ENCODE measurements around the gene ANKMY2.

Gene ANKMY2

DNA sequence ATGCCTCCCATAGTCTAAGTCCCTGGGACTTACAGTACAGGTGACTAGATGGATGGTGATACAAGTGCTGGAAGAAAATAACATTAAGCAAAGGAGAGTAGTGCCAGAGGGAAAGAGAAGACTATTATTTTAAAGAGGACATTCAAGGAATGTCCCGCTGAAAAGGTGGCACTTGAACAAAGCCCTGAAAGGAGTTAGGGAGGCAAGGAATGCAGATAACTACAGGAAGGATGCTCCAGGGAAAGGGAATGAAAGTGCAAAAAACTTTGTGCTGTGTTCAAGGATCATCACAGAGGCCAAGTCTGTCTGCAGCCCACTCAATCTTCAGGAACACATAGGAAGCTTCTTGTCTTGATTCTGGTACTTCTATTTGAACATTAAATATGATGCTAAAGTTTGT, 14.9 kb downstream of the ANKMY2 start:
- no peak overlapping the region for H3K27ac ChIP-seq (ENCODE audit: extremely low read depth, low read depth, low read length)
- H3K9me3 ChIP-seq (ENCODE audit: control insufficient read depth, insufficient read depth, low read depth, low read length), result no peaks in the 10 kb centered on the region
- ChIA-PET CTCF (interaction anchor here (0.6 kb wide), 1 partner anchor 287 kb away, joined by 3 read pairs; no protein-coding TSS in a partner anchor), POLR2A (no interaction called here)
- peaks cover 7 to 12% of the 10 kb centered on the region in 2 experiments; a peak in 2 of 3 replicates for H3K36me3 ChIP-seq (ENCODE audit: control insufficient read depth in 2 of 2, insufficient read depth in 1 of 2, low read length in 2 of 2)
- no peak overlapping the region for H3K4me3 ChIP-seq (ENCODE audit: low read depth, low read length)
- H3K4me1 ChIP-seq (ENCODE audit: control insufficient read depth, insufficient read depth, low read length), result no peaks in the 10 kb centered on the region
- TF ChIP-seq ZNF677 (tag by site-specific recombination; IDR thresholded peaks at IDR 0.05) (no peak), PRDM1 (tag by site-specific recombination; IDR thresholded peaks at IDR 0.05) (no peak), HOXA7 (CRISPR knock-in tag; IDR thresholded peaks at IDR 0.05; ENCODE audit: borderline replicate concordance) (no peak), GFI1B (tag by site-specific recombination; IDR thresholded peaks at IDR 0.05) (no peak), OVOL3 (tag by site-specific recombination; IDR thresholded peaks at IDR 0.05) (no peak), SALL2 (tag by site-specific recombination; IDR thresholded peaks at IDR 0.05; ENCODE audit: borderline replicate concordance) (no peak), ZNF223 (tag by site-specific recombination; IDR thresholded peaks at IDR 0.05) (no peak)
- TF ChIP-seq, protein P1, sequence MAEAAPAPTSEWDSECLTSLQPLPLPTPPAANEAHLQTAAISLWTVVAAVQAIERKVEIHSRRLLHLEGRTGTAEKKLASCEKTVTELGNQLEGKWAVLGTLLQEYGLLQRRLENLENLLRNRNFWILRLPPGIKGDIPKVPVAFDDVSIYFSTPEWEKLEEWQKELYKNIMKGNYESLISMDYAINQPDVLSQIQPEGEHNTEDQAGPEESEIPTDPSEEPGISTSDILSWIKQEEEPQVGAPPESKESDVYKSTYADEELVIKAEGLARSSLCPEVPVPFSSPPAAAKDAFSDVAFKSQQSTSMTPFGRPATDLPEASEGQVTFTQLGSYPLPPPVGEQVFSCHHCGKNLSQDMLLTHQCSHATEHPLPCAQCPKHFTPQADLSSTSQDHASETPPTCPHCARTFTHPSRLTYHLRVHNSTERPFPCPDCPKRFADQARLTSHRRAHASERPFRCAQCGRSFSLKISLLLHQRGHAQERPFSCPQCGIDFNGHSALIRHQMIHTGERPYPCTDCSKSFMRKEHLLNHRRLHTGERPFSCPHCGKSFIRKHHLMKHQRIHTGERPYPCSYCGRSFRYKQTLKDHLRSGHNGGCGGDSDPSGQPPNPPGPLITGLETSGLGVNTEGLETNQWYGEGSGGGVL (tag by site-specific recombination; IDR thresholded peaks at IDR 0.05), result no peak

DNA sequence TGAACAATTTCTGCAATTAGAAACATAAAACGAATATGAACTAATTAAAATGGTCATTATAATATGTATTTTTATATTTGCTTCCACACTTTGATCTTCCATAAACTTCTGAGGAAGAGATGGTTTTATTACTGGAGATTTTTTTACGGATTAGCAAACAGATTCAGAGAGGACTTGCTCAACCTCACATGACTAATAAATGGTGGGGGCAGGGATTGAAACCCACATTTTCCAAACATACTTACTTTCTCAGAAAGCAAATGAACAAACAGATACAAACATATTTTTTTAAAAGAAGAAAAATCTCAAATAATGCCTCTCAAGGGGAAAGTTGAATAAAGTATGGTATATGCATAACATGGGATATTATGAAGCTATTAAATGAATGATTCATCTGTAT, 18.3 kb downstream of the ANKMY2 start:
- ChIA-PET POLR2A (no interaction called here), CTCF (interaction anchor here (0.6 kb wide), 1 partner anchor 40 kb away, joined by 3 read pairs; no protein-coding TSS in a partner anchor)
- H3K9me3 ChIP-seq (ENCODE audit: control insufficient read depth, insufficient read depth, low read depth, low read length), result no peaks in the 10 kb centered on the region
- TF ChIP-seq ZNF510 (tag by site-specific recombination; IDR thresholded peaks at IDR 0.05; ENCODE audit: insufficient replicate concordance) (no peak), RBAK (tag by site-specific recombination; IDR thresholded peaks at IDR 0.05) (no peak), ZNF561 (tag by site-specific recombination; IDR thresholded peaks at IDR 0.05; ENCODE audit: borderline replicate concordance) (no peak), ZNF658 (tag by site-specific recombination; IDR thresholded peaks at IDR 0.05) (no peak), SALL2 (tag by site-specific recombination; IDR thresholded peaks at IDR 0.05; ENCODE audit: borderline replicate concordance) (no peak), SCRT1 (tag by site-specific recombination; IDR thresholded peaks at IDR 0.05; ENCODE audit: borderline replicate concordance) (no peak), KLF1 (tag by site-specific recombination; IDR thresholded peaks at IDR 0.05) (no peak), FEZF1 (tag by site-specific recombination; IDR thresholded peaks at IDR 0.05) (no peak), ZNF747 (tag by site-specific recombination; IDR thresholded peaks at IDR 0.05) (no peak), ZNF792 (tag by site-specific recombination; IDR thresholded peaks at IDR 0.05) (no peak)
- TF ChIP-seq, protein P2, sequence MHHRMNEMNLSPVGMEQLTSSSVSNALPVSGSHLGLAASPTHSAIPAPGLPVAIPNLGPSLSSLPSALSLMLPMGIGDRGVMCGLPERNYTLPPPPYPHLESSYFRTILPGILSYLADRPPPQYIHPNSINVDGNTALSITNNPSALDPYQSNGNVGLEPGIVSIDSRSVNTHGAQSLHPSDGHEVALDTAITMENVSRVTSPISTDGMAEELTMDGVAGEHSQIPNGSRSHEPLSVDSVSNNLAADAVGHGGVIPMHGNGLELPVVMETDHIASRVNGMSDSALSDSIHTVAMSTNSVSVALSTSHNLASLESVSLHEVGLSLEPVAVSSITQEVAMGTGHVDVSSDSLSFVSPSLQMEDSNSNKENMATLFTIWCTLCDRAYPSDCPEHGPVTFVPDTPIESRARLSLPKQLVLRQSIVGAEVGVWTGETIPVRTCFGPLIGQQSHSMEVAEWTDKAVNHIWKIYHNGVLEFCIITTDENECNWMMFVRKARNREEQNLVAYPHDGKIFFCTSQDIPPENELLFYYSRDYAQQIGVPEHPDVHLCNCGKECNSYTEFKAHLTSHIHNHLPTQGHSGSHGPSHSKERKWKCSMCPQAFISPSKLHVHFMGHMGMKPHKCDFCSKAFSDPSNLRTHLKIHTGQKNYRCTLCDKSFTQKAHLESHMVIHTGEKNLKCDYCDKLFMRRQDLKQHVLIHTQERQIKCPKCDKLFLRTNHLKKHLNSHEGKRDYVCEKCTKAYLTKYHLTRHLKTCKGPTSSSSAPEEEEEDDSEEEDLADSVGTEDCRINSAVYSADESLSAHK (tag by site-specific recombination; IDR thresholded peaks at IDR 0.05), result no peak
- H3K36me3 ChIP-seq (ENCODE audit: control insufficient read depth in 2 of 2, insufficient read depth in 1 of 2, low read length in 2 of 2), result peaks cover 3 to 24% of the 10 kb centered on the region in 2 experiments
- H3K4me1 ChIP-seq (ENCODE audit: control insufficient read depth, insufficient read depth, low read length), result no peaks in the 10 kb centered on the region
- H3K4me3 ChIP-seq (ENCODE audit: low read depth, low read length), result no peak overlapping the region
- no peak overlapping the region for H3K27ac ChIP-seq (ENCODE audit: extremely low read depth, low read depth, low read length)

DNA sequence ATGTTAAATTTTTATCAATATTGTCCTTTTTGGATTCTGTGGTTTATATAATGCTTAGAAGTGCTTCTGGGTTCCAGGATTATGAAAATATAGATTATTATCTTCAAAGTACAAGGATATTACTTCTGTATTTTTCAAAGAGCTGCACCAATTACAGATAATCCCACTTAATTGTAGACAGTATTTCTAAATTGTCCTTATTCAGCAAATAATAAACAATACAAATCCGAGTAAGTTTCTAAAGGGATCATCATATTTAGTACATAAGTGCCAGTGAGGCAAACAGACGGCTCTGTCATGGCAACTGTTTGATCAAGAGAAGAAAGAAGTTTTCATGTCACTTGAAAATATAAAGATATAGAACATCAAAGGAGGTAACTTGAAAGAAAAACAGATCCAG, 19.2 kb downstream of the ANKMY2 start:
- POLR2A ChIA-PET, result no interaction called here

More for the DNA sequence above, 19.2 kb downstream of the ANKMY2 start:
- H3K9me3 ChIP-seq (ENCODE audit: control insufficient read depth, insufficient read depth, low read depth, low read length), result no peaks in the 10 kb centered on the region
- no peaks in the 10 kb centered on the region for H3K4me1 ChIP-seq (ENCODE audit: control insufficient read depth, insufficient read depth, low read length)
- TF ChIP-seq OVOL3 (tag by site-specific recombination; IDR thresholded peaks at IDR 0.05) (no peak), SCRT2 (tag by site-specific recombination; IDR thresholded peaks at IDR 0.05) (no peak), ZNF654 (tag by site-specific recombination; IDR thresholded peaks at IDR 0.05; ENCODE audit: low read depth) (no peak), TCF7L2 (IDR thresholded peaks at IDR 0.05; ENCODE audit: borderline replicate concordance, low read depth, low read length) (no peak), ZNF140 (tag by site-specific recombination; IDR thresholded peaks at IDR 0.05) (no peak), SALL2 (tag by site-specific recombination; IDR thresholded peaks at IDR 0.05; ENCODE audit: borderline replicate concordance) (no peak), ZNF37A (tag by site-specific recombination; IDR thresholded peaks at IDR 0.05) (no peak), ZNF777 (tag by site-specific recombination; IDR thresholded peaks at IDR 0.05; ENCODE audit: borderline replicate concordance) (no peak), MEIS1 (CRISPR knock-in tag; IDR thresholded peaks at IDR 0.05; ENCODE audit: borderline replicate concordance) (no peak), GLIS2 (tag by site-specific recombination; IDR thresholded peaks at IDR 0.05) (no peak), ZNF514 (tag by site-specific recombination; IDR thresholded peaks at IDR 0.05) (no peak), ZSCAN23 (tag by site-specific recombination; IDR thresholded peaks at IDR 0.05) (no peak), ZNF311 (tag by site-specific recombination; IDR thresholded peaks at IDR 0.05; ENCODE audit: borderline replicate concordance) (no peak)
- TF ChIP-seq, protein P3, sequence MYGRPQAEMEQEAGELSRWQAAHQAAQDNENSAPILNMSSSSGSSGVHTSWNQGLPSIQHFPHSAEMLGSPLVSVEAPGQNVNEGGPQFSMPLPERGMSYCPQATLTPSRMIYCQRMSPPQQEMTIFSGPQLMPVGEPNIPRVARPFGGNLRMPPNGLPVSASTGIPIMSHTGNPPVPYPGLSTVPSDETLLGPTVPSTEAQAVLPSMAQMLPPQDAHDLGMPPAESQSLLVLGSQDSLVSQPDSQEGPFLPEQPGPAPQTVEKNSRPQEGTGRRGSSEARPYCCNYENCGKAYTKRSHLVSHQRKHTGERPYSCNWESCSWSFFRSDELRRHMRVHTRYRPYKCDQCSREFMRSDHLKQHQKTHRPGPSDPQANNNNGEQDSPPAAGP (tag by site-specific recombination; IDR thresholded peaks at IDR 0.05), result no peak
- CTCF ChIA-PET, result no interaction called here
- no peak overlapping the region for H3K4me3 ChIP-seq (ENCODE audit: low read depth, low read length)
- H3K27ac ChIP-seq (ENCODE audit: extremely low read depth, low read depth, low read length), result no peak overlapping the region
- peaks cover 6 to 24% of the 10 kb centered on the region in 2 experiments for H3K36me3 ChIP-seq (ENCODE audit: control insufficient read depth in 2 of 2, insufficient read depth in 1 of 2, low read length in 2 of 2)
